HG03060 (cell line): ENCODE data around the gene CCSAP.
"Not testable (repeated sequence)": the region's sequence is repeated elsewhere in the genome, so short reads cannot be mapped to it uniquely, and the experiment has no call there.

Experiments used
- ATAC-seq: cut with Tn5 transposase; IDR thresholded peaks from one replicate; pipeline ENCODE4 v1.9.1; 2021; ENCODE audit warnings: low read depth, moderate number of reproducible peaks; ENCODE audit not compliant: unreplicated experiment

The CCSAP gene, protein sequence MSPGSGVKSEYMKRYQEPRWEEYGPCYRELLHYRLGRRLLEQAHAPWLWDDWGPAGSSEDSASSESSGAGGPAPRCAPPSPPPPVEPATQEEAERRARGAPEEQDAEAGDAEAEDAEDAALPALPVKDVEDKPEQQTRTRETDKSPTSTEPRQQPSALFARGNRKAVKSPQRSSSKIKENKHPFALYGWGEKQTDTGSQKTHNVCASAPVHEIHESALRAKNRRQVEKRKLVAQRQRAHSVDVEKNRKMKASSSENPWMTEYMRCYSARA

DNA sequence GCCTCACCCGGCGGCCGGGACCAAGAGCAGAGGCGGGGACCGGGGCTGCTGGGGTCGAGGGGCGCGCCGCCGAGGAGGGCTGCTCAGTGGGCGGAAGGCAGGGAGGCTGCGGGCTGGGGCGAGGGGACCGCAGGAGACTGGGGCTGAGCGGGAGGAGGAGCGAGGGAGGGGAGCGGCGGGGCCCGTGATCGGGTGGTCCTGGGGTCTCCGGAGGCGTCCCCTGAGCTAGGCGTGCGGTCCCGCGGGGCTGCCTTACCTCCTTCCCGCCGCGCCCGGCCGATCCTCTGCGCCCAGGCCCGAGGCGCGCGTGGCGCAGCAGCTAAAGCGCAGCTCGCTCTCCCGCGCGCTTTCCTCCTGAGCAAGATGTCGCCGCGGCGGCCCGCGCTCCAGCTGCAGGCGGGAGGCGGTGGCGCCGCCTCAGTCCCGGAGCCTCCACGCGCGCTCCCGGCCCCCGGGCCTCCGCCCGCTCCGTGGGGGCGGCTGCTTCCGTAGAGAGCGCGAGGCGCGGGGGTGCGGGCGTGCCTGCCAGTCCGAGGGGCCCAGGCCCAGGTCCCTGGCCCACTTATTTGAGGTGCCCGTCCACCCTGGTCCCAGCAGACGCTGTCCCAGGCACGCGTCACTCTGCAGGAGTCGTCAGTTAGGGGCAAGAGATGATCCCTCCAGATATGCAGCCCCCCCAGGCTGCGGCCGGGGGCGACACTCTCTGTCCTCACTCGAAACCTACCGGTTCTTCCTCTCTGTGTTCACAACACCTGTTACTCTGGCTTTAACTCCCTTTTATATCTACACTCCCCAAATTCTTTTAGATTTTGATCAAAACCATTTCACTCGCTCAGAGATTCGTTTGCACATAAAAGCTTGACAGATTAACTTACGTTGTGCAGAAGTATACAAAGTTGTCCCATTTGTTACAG is at the start of gene CCSAP:
CCSAP (minus strand) TSS at position 392 of the 914 bp plus-strand sequence. CDS start 582 bp downstream, outside the sequence.
- ATAC-seq, result peak; percentile 23

DNA sequence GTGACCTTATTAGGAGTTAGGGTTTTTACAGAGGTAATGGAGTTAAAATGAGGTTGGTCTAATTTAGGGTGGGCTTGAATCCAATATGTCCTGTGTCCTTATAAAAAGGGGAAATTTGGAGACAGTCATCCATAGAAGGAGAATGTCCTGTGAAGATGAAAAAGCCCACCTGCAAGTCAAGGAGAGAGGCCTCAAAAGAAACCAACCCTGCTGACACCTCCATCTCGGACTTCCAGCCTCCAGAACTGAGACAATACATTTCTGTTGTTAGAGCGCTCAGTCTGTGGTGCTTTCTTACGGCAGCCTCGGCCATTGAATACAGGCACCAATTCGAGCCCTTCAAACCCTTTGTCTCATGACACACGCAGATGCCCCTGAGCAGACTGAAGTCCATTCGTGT is 47.3 kb upstream of the CCSAP start:
- no peak for ATAC-seq

DNA sequence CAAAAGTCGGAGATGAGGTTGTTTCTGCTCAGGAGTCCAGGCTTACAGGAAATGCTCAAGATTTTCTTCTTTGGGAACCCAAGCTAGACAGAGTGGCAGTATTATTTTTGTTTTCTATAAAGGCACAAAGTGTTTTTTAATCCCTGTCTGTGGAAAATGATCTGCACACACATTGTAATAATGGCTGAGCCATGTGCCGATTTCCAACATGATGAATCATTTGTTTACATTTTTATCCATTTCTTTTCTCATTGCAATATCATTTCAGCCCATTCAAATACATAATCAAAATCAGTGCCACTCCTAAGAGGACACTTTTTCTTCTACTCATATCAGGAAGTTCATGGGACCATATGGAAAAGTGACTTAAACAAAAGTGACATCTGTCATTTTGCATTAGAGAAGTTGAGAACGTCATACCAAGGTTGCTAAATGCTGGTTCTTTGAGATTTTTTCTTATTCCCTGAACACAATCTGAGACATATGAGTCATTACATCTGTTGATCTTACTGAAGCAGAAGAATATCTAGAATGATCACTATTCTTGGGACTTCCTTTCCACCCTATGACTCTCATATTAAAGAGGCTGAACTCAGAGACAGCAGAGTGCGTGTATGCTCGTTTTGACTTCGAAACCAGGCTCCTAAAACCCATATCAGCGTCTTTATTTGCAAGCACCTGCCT is 46.2 kb upstream of the CCSAP start:
- ATAC-seq, result no peak

DNA sequence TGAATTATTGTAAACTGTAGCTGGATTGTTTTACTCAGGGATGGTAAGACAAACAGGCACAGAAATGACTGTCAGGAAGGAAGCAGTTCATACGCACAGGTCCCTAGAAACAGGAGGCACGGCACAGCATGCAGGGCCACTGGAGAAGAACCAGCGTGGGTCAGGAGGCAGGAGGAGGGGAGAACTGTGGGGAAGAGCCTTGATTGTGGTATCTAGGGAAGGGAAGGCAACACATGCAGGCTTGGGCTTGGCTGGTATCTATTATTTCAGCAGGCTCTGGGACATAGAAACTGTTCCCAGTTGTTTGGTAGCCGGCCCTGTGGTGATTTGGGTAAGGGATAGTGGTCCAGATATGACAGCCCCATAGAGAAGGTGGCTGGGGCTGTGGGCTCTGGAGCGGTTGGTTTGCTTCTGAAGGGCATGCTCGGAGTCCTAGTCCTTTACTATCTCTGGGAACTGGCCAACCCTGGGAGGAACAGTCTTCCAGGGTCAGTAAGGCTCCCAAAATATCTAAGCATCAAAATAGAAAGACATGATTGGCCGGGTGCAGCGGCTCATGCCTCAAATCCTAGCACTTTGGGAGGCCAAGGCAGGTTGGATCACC is 43.1 kb upstream of the CCSAP start:
- no peak for ATAC-seq

DNA sequence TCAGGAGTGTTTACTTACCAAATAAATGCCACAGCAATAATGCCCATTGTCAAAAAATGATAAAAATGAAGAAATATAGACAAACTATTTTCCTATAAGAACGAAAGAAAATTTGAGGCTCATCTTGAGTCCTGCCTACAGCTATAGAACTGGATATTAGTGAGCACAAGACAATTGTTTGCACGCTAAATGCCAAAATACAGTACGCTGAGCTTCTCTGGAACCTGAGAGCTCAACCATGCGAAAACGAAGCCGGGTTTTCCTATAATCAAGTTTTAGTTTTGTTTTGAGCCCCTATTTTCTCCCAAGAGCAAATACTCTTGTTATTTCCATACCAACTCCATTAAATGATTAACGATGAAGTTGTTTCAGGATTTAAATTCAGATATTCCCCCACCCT is 42.0 kb upstream of the CCSAP start:
- no peak for ATAC-seq

DNA sequence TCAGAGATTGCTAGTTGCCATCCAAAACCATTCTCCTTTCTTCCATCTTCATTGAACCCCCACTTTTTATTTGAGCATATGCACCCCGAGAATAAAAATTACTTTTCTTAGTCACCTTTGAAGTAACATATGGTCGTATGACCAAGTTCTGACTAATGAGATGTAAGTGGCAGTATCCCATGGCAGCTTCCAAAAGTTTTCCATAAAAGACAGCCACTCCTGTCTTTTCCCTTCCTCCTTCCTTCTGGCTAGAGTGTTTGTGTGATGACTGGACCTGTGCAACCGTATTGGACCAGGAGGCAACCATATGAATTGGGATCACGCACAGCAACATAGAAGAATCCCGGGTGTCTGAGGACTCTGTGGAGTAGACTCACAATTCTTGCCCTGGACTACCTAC is 41.1 kb upstream of the CCSAP start:
- ATAC-seq, result no peak

DNA sequence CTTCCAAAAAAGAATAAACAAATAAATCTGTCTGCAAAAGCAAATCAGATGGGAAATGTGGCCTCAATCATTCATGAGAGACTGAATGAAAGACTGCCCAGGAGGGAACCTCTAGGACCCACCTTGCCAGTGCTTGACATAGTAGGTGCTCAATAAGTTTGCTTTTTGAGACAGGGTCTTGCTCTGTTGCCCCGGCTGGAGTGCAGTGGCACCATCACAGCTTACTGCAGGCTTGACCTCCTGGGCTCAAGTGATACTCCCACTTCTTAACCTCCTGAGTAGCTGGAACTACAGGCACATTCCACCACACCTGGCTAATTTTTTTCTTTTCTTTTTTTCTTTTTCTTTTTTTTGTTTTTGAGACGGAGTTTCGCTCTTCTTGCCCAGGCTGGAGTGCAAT is 40.3 kb upstream of the CCSAP start:
- no peak for ATAC-seq

DNA sequence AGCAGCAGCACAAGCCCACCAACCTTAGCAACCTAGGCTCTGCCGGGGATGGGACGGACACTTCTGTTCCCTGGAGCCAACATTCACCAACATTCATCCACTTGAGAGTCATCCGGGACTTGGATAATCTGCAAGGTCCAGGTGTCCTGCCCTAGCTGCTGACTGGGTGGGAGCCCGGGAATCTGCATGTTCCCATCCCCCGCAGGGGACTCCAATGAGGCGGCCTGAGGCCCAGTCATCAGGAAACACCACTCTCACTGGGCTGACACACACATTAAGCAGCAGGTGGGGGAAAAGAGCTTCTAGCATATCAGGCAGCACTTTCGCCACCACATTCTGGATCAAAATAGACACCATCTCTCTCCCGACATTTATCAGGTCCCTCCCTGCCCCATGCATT is 38.4 kb upstream of the CCSAP start:
- ATAC-seq, result no peak

DNA sequence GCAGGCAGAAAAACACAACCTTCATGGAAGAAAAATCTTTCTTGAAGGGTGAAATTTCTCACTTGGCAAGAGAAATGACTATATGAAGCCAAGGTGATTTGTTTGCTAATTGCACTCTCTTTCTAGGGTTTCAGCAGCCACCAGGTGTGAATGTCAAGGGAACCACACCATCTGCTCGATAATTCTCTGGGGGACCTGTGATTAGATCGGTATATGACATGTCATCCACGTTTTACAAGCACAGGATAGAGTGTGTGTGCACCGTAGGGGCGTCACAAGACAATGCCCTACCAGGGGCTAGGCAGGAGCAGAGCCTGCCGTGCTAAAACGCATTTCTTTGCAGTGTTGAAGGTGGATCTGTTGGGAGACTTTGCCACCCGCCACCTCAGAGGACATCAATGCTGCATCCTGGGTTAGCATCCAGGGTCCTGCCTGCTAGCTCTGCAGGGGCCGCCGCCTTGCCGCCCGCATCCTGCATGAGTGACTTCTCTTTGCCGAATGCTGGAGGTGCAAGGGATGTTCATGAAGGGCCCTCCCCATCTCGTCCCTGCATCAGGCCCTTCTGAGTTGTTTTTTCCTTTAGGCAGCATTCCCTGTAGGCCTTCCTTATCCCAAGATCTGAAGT is 37.8 kb upstream of the CCSAP start:
- ATAC-seq, result no peak

DNA sequence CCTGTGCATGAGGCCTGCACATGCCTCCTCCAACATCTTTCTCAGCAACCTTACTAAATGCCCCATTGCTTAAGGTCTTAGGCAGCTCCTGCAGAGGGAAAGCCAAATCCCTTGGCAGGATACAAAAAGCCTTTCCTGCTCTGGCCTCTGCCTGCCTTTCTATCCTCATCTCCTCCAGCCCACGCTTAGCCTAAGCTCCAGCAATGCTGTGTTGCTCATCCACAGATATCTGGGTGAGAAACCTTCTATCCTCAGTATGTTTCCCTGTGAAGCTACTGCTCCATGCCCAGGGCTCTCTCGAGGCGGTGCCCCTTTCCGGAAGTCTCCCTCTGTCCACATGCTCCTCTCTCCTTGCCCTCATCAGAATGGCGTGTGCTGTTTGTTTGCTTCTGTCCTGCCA is 37.0 kb upstream of the CCSAP start:
- no peak for ATAC-seq

DNA sequence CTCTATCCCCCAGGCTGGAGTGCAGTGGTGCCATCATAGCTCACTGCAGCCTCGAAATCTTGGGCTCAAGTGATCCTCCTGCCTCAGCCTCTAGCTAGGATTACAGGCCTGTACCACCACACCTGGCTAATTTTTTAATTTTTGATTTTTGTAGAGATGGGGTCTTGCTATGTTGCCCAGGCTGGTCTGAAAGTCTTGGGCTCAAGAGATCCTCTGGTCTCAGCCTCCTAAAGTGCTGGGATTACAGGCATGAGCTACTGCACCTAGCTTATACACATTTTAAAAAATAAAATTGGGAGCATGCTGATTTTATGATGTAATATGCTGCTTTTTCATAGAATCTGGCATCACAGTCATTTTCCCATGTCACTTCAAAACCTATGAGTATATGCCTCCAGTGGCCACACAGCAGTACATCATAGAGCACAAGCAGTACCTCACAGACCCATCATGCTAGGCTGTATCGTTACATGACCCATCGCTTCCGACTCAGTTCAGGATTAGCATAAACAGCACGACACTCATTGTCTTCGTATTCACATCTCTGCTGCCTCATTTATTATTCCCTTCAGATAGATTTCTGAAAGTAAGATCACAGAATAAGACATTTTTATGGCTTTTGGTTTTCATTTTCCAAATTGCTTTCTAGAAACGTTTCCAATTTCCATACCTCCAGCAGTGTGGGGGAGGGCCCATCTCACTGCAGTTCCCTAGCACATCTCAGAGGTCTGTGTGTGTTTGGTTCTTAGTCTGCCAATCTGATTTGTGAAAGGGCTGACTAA is 35.9 kb upstream of the CCSAP start:
- no peak for ATAC-seq

DNA sequence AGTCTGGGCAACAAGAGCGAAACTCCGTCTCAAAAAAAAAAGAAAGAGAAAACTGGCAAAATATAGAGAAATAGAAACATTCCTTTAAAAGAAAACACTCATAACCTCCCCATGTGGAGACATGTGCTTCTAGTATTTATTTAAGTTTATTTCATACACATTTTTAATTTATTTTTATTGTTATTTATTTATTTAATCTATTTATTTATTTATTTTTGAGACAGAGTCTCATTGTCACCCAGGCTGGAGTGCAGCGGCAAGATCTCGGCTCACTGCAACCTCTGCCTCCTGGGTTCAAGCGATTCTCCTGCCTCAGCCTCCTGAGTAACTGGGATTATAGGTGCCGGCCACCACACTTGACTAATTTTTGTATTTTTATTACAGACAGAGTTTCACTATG is 35.2 kb upstream of the CCSAP start:
- ATAC-seq, result not testable (repeated sequence)

DNA sequence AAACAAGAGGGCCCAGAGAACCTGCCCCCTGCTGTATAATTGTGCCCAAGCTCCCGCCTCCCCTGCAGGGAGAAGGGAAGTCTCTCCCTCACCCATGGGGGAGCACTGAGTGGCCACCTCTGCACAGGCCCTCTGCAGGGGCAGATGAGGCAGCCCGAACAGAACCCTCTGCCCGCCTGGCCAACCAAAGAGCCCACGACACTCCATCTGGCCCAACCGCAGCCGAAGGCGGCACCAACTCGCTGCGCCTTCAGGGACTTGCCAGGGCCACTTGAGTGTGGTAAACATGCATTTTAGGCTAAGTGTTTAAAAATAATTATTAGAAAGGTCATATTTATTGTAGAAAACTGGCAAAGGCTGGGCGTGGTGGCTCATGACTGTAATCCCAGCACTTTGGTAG is 34.6 kb upstream of the CCSAP start:
- ATAC-seq, result no peak

DNA sequence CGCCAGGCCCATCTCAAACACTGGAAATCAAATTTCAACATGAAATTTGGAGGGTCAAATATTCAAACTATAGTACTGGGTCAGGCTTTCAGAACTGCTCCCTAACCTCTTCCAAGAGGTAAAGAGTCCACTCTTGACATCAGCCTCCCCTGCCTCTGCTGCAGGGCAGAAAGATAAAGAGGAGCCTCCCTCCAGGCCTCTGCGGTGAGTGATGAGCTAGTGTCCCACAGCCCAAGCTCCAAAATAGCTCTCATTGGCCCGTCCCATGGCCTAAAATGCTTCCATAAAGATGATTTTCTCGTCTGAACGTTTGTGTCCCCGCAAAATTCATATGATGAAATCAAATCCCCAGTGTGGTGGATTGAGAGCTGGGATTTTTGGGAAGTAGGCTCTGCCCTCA is 33.7 kb upstream of the CCSAP start:
- no peak for ATAC-seq

DNA sequence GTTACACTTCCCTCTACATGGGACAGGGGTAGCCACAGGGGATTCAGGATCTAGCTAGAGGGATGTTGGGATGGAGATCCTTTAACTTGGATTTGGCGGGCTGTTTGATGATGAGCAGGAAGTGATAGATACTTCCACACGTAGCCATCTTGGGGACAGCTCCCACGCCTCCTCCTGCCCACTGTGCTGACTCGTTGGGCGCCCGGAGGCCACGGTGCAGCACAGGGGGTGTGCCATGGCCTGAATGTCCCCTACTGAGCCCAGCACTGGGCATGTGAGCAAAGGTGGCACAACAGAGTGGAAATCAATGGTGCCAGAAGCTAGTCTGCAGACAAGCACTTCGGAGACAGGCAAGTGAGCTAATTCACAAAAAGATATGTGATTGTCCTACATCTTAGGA is 31.6 kb upstream of the CCSAP start:
- no peak for ATAC-seq

DNA sequence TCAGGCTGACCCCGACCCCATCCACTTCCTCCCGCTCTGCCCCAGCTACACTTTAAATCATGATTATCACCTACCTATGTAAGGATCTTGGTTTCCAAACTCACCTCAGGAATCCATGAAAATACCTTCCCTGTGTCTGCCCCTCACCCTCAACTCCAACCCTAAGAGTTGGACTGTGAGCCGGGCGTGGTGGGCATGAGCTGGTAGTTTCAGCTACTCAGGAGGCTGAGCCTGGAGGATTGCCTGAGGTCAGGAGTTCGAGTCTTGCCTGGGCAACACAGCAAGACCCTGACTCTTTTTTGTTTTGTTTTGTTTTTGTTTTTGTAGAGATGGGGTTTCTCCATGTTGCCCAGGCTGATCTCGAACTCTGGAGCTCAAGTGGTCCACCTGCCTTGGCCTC is 30.5 kb upstream of the CCSAP start:
- ATAC-seq, result no peak

DNA sequence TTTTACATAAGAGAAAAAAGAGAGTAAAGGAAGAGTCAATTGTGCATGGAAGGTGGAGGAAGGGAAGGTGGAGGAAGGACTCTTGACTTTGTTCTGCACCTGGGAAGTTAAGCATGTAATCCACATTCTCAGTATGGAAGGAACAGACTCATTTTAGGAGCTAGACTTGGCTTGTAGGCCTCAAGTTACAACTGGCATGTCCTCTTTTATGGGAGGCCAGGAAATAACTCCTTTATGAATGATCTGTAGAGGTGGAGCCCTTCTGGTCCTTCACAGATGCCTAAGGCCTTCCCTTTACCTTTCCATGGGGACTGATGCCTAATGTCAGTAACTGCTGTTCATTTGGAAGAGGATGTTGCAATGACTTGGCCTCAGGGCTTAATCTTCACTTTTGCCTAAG is 29.4 kb upstream of the CCSAP start:
- ATAC-seq, result no peak

DNA sequence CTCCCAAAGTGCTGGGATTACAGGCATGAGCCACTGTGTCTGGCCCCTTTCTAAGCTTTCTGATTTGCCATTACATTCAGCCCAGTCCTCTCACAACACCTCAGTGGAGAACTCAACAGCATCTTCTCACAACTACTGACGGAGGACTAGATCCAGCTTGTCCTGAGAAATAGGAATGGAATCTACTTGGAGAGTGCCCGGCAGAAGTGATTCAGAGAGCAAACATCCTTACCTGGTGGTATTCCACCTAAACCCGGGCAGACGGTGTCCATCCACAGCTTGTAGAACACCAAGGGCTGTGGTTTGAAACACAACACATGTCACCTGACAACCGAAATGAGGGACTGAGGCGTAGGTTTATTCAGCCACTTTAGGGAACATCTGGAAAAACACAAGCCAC is 28.8 kb upstream of the CCSAP start:
- no peak for ATAC-seq

DNA sequence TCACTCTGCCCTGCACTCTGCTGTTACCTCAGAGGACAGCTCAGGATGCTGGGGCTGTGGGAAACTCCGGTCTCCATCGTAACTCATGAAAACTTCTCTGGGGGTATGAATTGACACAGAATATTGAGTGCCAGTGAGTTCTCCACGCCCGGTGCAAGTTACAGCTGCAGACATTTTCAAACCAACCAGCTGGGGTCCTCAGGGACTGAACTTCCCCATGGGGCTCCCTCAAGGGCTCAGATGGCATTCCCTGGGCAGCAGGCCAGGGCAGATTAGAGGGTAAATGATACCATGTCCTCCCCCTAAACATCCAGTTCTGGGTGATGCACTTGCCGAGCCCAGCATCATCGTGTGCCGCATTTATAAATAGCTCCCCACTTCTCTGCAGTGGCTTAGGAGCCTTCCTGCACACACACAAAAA is 27.8 kb upstream of the CCSAP start:
- ATAC-seq, result no peak

DNA sequence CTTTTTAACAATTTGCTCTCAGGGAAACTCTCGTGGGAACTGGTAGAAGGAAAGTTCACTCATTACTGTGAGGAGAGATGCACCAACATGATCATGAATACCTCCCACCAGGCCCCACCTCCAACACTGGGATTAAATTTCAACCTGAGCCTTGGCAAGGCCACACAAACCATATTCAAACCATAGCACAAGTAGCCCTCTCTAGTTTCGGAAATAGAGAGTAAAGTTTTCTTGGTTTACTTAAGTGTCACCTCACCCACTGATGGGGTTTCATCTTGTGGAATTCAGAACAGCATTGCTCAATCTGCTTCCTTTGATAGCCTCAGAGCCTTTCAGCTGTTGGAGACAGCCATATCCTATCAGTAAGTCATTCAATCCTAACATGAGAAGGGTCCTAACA is 25.5 kb upstream of the CCSAP start:
- no peak for ATAC-seq
